Upper lobe of right lung (tissue), 1 donor: ENCODE results near the gene WWOX. TPM values are rescaled to one million over a fixed set of nuclear protein-coding genes. Genes with fewer than 3 reads are reported as not detected.

ENCODE experiments used
- ATAC-seq: fragments of 200-7000 bp; cut with Tn5 transposase; one replicate; pipeline ENCODE4 v1.9.1; 2020; ENCODE audit warnings: mild to moderate bottlenecking, moderate library complexity
- DNase-seq: peaks from one replicate; pipeline ENCODE4 v3.0.0-alpha.2; 2020
- H3K27ac ChIP-seq: fragments of 200-600 bp; one replicate; pipeline ENCODE4 v1.8.0; 2022
- H3K27me3 ChIP-seq: fragments of 200-600 bp; one replicate; pipeline ENCODE4 v1.8.0; 2022; ENCODE audit warnings: mild to moderate bottlenecking
- H3K36me3 ChIP-seq: fragments of 200-600 bp; one replicate; pipeline ENCODE4 v1.8.0; 2022
- H3K4me1 ChIP-seq: fragments of 200-600 bp; one replicate; pipeline ENCODE4 v1.8.0; 2022
- H3K4me3 ChIP-seq: fragments of 200-600 bp; one replicate; pipeline ENCODE4 v1.8.0; 2022; ENCODE audit warnings: mild to moderate bottlenecking
- H3K9me3 ChIP-seq: fragments of 200-600 bp; one replicate; pipeline ENCODE4 v1.8.0; 2022
- CTCF ChIP-seq: fragments of 200-600 bp; IDR thresholded peaks from one replicate; pipeline ENCODE4 v1.8.0; 2022; ENCODE audit warnings: antibody characterized with exemption
- intact Hi-C: fragments of 100-400 bp; cut with DNase I; formaldehyde crosslinking; loops from one replicate; pipeline ENCODE4 v1.11.0; 2022
- total RNA-seq: library from RNA; stranded (reverse); fragmentation: NEBNext Ultra II Directional; extraction: Animal tissue kit (Norgen Biotek cat#: 25700); gene quantifications from one replicate; pipeline ENCODE4 v1.2.1, GENCODE V29; 2021
- donor health status: DM: no; HTN: yes; CAD: no; lungs with severe emphysema.

WWOX gene
- total RNA-seq, 1 donor from 2014 or later: 17.0 TPM

DNA sequence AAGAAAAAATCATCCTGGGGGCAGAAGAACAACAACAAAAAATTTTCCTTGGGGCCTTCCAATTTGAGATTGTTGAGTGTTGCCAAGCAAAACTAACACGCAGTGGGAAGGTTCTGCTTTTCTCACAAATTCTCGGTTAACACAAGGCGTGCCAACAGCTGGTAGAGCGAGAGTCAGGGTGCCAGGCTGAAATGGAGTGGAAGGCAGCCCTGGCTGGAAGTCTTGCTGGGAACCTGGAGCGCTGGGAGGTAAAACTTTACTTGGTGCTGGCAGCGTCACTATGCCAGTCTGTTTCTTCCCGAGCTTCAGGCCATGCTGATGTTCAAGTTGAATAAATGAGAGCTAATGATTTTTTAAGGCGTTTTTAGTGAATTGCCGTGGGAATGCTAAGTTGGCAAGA is 189.4 kb downstream of the WWOX start:
- H3K27me3 ChIP-seq: no peaks in the 10 kb centered on the region
- H3K36me3 ChIP-seq: no peaks in the 10 kb centered on the region
- no peak for TF ChIP-seq CTCF
- no peaks in the 10 kb centered on the region for H3K9me3 ChIP-seq
- no peak overlapping the region for H3K4me3 ChIP-seq
- DNase-seq: no peak
- no peak overlapping the region for H3K27ac ChIP-seq
- no peak for ATAC-seq
- intact Hi-C loops: no loop called here
- H3K4me1 ChIP-seq: peaks cover 9% of the 10 kb centered on the region

DNA sequence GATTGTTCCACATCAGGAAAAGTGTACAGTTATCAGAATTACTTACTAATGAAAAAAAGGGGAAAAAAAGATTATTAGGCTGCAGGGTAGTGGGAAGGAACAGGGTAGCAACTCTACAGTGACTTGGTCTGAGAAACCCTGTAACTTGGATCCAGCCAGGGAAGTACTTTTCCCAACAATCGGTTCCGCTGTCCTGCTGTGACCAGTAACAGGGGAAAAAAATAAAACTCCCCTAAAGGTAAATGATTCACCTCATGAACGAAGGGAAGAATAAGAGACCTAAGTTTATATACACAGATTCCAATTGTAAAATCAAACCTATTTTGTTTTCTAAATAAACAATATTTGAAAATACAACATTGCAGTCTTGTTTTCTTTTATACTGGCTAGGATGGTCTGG is 189.9 kb downstream of the WWOX start:
- Histone ChIP-seq H3K9me3 (no peaks in the 10 kb centered on the region), H3K4me1 (peaks cover 9% of the 10 kb centered on the region)
- intact Hi-C loops: no loop called here

DNA sequence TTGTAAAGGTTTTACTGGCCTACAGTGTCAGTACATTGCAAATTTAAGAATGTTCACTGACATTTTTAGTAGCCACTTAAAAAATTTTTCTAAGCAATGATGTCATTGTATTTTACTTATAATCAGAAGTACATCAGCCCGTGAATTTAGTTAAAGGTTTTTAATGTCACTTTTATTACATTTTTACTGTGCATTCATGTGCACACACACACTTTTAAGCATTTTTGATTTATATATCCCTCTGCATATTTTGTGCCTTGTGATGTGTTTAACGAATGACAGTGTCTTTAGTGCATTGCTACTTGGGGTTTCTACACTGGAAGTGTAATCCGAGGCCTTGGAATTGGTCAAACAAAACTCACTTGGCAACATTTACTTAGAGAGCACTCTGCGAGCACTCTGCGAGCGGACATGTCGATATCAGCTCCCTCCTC is 190.4 kb downstream of the WWOX start:
- no peak for TF ChIP-seq CTCF
- intact Hi-C loops: no loop called here
- DNase-seq (no peak), ATAC-seq (no peak)
- no peak overlapping the region for H3K4me3 ChIP-seq
- H3K27ac ChIP-seq: no peak overlapping the region
- no peaks in the 10 kb centered on the region for H3K36me3 ChIP-seq
- H3K9me3 ChIP-seq: no peaks in the 10 kb centered on the region
- H3K27me3 ChIP-seq: no peaks in the 10 kb centered on the region
- peaks cover 9% of the 10 kb centered on the region for H3K4me1 ChIP-seq

More for the DNA sequence above, 189.9 kb downstream of the WWOX start:
- no peak for DNase-seq
- H3K4me3 ChIP-seq: no peak overlapping the region
- no peak for ATAC-seq
- no peaks in the 10 kb centered on the region for H3K36me3 ChIP-seq
- no peak overlapping the region for H3K27ac ChIP-seq
- H3K27me3 ChIP-seq: no peaks in the 10 kb centered on the region
- no peak for TF ChIP-seq CTCF

- H3K4me1 ChIP-seq: peaks cover 9% of the 10 kb centered on the region
- H3K9me3 ChIP-seq: no peaks in the 10 kb centered on the region
- no peaks in the 10 kb centered on the region for H3K36me3 ChIP-seq
- intact Hi-C loops: no loop called here
- DNase-seq (no peak), ATAC-seq (no peak)
- H3K4me3 ChIP-seq: no peak overlapping the region
- TF ChIP-seq CTCF: no peak
- no peaks in the 10 kb centered on the region for H3K27me3 ChIP-seq
- no peak overlapping the region for H3K27ac ChIP-seq
Measured at GRCh38 chr16:78290395-78290794, 190.9 kb downstream of the WWOX start.

- ATAC-seq (no peak), DNase-seq (no peak)
- Histone ChIP-seq H3K27me3 (no peaks in the 10 kb centered on the region), H3K4me3 (no peak overlapping the region), H3K27ac (no peak overlapping the region), H3K36me3 (no peaks in the 10 kb centered on the region), H3K4me1 (peaks cover 9% of the 10 kb centered on the region), H3K9me3 (no peaks in the 10 kb centered on the region)
- intact Hi-C loops: no loop called here
- TF ChIP-seq CTCF: no peak
Measured at GRCh38 chr16:78290872-78291591, 191.6 kb downstream of the WWOX start.
